GM04504 (cell line): ENCODE data around the gene MYO18A.

Source experiments
- DNase-seq: peaks from one replicate; pipeline ENCODE4 v3.0.0-alpha.2; 2012; ENCODE audit warnings: low read depth

MYO18A gene

DNA sequence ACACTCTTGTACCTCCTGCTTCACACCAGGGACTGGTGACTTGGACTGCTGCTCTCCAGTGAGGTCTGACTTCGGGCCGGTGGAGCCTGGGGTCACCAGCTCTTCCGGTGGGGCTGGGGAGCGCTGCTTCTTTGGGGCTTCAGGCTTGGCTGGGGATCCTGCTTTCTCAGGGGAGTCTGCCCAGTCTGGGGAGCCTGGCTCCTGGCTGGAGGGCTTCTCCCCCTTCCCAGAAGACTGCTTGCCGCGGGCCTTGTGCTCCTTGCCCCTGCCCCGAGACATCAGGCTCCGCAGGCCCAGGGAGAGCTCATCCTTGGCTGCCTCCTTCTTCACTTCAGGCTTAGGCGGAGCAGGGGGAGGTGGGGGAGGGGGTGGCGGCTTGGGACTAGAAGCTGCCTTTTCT, 52.4 kb downstream of the MYO18A start:
- no peak for DNase-seq

DNA sequence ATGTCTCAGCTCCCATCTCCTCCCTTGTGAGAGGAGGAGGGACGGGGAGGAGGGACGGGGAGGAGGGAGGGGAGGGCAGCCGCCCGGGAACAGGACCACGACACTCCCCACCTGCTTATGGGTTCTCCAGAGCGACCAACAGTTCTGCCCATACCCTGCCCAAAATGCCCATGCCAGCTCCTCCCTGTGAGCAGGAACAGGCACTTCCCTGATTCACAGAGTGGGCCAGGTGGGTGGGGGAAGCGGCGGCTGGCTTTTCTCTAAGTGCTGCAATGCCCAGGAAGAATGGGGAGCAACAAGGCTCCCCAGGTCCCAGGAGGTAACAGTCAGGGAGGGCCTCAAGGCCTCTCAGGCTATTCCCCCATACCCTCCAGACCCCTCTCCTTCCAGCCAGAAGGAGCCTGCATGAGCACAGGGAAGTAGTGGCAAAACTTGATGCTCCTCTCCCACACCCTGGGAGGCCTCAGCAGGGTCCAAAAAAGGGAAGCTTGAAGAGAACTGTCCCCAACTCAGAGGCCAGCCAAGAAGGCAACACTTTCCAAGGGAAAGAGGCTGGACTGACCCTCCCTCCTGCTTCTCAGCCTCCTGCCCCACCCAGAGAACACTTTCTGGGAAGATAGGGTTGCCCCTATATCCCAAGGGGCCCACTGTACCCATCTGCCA, 53.8 kb downstream of the MYO18A start:
- no peak for DNase-seq

DNA sequence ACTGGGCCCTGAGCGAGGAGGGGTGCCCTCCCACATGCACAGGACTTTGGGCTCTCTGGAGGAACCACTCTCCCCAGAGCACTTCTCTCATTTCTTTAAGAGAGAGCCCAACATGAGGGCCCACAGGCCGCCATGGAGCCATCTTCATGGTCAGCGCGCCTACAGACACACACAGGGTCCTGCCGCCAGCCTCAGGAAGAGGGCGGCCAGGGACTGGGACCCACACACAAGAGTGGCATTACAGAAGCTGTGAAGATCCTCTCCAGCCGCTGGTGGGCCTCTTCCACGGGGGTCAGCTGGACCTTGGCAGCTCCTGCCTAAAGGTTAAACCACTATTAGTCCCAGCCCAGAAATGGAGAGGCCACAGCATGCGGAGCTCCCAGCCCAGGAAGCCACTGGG, 54.5 kb downstream of the MYO18A start:
- no peak for DNase-seq

DNA sequence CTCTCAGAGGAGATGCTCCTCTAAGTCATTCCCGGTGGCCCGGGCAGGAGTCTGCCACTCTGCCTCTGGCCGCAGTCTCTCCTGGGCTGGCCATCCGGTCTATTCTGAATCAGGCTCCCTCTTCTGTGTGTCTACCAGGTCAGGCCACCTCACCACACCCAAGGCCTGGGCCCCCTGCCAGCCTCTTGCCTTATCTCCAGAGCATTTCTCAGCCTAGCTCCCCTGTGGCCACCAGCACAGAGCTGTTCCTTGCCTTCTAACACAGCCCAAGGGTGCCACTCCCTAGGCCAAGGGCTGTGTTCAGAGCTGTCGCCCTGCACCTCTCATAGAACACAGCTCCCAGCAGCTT, 55.3 kb downstream of the MYO18A start:
- DNase-seq, result no peak

DNA sequence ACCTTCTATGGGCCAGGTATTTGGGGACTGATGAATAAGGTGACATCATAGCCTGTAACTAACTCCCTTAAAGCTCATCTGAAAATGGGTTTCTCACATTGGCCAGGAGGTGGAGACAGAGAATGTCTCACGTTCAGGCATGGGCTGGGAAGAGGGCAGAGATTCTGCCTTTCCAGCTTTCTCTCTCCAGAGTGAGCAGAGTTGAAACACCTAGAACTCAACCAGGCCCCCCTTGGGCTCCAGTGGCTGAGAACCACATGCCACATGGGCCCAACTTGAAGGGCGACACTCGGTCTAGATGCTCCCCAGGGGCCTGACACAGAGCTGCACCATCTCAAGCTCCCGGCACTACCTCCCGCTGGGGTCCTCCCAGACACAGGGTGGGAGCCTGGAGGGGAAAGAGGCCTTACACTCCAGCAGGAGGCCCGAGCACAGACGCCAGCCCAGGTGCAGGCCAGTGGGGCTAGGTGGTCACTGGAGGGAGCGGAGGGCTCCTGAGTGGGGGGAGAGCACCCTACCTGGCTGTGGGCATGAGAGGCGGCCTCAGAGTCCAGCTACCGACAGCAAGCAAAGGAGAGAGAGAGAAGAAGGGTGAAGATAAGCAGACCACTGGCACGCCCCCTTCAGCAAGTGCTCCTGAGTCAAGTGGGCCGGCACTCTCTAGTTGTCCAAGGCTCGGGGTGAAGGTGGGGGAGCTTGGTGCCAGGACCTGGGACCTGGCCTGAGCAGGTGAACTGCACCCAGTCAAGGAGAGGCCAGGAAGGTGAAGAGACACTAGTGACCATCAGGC, 55.9 kb downstream of the MYO18A start:
- peak; percentile 65 for DNase-seq

DNA sequence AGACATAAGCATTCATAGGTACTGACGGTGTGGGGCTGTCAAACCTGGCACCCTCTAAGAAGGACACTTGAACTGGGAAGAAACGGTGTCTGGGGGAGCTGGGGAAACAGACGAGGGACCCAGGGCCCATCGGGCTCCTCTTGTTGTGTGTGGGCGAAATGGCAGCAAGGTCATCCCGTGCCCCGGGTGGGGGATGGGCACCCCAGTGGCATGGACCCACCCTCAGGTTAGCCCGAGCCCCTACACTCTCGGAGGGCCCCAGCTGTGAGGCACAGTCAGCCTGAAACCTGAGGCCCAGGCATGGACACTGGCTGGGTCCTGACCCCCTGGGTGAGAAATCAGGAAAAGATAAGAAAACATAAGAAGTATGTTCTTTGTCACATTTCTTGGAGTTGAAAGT, 57.1 kb downstream of the MYO18A start:
- DNase-seq, result no peak

DNA sequence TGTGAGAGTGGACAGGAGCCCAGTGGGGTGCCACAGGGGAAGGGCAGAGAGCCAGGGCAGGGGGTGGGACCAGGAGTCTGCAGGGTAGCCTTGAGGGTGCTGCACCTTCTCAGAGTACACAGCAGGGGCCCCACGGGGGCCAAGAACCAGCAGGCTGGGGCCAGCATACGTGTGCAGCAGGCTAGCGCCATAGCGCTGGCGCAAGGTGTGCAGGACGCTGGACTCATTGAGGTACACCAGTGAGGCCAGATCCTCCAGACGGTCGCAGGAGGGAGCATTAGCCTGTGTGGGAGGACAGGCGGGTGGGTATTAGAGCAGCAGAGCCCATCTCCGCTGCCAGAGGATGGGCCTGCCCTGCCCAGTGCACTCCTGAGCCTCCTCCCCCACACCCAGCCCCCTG, 58.8 kb downstream of the MYO18A start:
- no peak for DNase-seq

DNA sequence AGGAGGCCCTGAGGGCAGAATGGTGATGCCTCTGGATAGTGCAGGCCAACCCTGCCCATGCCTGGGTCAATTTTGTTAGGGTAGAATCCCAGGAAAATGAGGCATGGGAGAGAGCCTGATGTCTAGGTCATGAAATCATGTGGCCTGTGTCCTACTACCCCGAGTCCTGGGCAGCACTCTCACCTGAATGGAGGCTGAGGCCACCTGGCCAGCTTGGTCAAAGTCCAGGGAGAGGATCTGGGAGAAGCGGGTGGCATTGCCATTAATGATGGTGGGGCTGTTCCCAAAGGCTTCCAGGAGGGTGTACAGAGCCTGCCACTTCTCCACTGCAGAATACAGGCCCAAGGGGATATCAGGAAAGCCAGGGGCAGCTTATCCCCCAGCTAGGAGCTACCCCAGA, 59.8 kb downstream of the MYO18A start:
- no peak for DNase-seq

DNA sequence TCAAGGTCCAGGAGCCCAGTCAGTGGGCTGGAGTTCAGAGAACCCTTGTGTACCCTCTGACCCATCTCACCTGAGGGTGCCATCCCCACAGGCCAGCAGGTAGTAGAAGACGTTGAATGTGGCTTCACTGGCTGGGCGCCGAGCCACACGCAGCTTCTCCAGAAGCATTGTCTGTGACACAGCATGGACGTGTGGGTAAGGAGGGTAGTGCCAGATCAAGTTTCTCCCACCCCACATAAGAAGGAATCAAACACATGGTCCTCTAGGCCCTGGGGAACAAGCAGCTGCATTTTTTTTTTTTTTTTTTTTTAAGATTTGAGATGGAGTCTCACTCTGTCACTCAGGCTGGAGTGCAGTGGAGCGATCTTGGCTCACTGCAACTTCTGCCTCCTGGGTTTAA, 60.9 kb downstream of the MYO18A start:
- no peak for DNase-seq

DNA sequence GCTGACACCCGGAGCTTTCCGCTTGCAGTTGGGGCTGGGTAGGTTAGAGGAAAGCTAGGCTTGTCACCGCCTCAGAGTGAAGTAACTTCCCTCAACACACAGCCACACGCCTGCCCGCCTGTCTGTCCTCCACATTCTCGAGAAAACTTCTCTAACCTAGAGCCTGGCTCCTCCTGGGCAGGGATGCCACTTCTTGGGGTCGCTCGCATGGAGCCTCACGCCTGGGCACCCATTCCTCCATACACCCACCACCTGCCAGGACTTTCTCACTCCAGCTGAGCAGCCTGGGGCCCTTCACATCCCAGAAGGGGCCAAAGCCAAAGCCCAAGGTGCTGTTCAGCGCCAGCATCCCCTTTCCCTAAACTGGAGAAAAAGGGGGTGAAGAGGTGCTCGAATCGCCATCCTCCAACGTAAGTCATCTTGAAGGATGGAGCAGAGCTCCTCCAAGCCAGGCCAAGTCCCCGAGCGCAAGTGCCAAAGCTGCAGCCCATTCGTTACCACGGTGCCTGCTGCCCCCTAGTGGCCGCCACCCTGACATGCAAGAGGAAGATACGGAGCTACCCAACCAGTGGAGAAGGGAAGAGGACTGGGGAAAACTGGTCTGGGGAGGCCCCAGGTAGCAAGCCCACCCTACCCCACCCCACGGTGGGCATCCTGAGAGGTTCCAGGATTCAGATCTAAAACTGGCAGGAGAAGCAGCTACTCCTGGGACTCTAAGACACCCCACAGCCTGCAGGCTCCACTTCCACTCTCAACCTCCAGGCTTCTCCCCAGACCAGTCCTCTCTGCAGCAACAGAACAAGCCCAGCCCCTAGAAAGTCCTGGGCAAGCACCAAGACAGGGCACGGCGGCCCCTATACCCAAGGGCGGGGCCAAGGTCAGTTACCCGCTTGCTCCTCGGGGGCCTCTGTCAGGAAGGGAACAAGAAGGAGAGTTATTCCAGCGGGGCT, 63.1 kb downstream of the MYO18A start:
- DNase-seq, result no peak

DNA sequence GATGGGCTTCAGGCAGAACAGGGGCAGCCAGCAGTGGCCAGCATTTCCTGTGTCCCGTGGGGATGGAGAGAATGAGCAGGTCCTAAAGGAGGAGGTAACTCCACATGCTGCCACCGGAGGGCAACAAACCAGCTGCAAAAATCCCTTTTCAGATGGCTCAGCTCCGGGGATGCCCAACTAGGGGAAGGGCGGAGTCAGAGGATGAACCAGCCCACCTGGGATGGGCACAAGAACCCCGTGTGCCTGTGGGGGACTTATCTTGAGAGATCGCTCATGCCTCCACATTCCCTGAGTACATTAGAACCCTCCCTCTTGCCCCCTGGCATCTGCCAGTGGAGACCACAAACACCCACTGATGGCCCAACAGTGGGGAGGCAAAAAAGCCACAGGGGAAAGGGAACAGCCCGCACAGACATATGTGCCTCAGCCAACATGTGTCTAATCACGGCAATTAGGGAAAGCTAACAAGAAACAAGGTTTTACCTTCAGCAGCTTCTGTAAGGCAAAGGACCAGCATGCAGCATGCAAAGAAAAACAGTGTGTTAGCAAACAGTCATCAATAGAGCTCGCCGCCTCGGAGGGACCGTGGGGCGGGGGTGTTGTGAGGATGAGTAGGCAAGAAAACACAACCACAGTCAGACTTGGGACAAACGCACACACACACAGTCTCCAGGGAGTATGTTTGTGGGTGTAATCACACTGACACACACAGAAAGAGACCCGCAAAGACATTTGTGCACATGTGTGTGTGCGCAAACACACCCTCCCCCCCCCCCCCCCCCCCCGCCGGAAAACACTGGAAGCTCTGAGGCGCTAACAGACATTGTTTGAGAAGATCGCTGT, 64.0 kb downstream of the MYO18A start:
- DNase-seq, result no peak

DNA sequence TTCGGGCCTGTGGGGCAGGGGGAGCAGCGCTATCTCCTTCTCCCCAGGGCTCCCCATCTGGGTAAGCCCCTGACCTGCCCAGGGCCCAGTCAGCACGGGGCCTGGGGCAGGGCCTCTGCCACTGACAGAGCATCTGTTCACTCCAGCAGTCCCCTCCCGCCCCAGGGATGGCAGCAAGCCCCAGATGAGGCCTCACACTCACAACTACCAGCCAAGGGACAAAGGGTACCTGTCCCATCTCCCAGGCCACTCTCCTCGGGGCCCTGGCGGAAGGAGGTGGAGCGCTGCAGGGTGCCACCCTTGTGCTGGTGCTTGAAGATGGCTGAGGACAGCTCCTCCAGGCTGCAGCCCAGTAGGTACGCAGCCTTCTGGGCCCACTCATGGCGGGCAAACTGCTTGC, 64.8 kb downstream of the MYO18A start:
- DNase-seq, result no peak

DNA sequence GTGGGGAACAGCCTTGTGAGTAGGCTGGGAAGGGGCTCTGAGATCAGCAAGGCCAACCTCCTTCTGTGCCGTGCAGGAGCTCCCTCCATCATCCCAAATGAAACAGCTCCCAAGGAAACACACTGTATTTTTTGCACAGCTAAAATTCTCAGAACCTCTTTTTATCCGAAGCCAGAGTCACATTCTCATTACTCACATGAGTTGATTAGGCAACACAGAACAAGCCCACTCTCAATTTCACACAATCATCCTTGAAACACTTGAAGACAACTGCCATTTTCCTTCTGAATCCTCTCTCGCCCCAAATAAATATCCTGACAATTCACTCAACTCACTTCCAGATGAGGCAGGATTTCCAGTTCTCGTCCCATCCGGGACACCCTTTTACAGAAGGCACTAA, 66.1 kb downstream of the MYO18A start:
- DNase-seq, result no peak

DNA sequence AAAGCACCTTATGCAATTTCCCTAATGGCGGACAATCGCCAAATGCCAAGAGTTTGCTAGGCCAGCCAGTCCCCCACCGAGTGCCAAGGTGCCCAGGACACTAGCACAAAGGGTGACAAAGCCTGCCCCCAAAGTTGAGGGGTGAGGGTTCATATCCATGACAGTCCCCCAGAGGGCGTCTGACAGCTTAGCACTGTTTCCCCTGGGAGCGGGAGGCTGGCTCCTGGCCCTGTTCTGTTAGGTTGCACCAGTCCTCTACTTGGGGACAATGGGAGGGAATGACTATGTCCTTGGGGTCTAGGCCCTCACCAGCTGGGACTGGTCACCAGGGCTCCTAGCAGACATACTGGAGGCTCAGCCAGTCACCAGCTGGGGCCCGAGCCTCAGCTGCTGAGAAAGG, 66.9 kb downstream of the MYO18A start:
- DNase-seq, result no peak

DNA sequence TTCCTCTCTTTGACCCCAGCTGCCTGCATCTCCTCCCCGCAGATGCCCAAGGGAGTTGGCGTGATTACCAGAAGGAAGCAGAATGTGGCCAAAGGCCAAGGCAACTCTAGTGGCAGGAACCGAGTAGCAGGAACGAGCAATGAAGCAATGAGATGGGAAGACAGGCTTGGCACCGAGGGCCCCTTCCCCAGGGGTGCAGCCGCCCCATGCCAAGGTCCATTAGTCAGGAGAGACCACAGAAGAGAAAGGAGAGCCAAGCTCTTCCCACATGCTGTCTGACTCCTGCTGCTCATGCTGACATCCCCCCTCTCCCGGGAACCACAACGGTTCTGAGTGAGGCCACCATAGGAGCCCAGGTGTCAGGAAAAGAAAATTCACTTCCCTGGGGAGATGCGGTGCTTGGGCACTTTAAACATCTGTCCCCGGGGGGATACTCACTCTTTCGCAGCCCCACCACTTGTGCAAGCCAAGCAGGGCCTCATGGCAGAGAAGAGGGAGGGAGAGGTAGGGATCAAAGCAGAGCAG, 67.4 kb downstream of the MYO18A start:
- no peak for DNase-seq

DNA sequence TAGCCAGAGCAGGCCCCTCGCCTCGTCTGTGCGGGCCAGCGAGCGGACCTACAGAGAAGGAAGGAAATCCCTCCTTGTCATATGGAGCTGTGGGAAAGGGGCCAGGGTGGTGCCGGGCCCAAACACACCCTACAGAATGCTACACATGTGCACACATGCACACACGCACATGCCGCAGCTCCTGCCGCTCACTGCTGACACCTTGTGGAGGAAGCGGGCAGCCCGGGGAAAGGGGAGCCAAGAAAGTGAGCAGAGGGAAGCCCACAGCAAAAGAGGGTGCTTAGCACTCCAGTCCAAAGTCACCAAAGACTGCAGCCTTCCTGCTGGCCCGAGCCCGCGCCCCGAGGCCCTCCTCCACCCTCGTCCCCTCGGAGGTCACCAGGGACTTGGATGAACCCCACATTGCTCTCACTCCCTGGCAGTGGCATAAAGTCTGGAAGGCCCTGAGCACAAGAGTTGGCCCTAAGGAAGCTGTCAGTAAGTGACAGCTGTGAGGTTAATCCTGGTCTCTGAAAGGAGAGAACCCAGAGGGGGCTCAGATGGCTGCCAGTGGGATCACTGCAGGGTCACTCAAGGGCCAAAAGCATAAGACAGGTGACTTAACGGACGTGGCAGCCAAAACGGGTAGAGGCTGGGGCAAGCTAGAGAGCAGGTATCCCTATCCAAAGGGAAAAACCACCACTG, 68.2 kb downstream of the MYO18A start:
- no peak for DNase-seq

DNA sequence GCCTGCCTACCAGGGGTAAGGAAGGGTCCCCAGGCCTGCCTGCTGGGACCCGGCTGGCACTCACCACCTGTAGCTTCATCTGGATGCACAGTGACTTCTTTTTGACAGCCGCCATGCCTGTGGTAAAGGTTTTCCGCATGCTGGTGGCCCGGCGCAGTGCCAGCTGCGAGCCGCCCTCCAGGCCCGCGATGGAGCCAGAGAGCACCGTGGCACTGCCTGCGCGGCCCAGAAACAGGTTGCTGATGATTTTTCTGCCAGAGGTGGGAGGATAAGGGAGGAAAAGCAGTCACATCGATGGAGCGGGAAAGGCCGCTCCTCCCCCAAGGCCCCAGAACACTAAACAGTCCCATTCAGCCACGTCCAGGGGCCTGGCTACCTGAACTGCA, 69.8 kb downstream of the MYO18A start:
- no peak for DNase-seq

DNA sequence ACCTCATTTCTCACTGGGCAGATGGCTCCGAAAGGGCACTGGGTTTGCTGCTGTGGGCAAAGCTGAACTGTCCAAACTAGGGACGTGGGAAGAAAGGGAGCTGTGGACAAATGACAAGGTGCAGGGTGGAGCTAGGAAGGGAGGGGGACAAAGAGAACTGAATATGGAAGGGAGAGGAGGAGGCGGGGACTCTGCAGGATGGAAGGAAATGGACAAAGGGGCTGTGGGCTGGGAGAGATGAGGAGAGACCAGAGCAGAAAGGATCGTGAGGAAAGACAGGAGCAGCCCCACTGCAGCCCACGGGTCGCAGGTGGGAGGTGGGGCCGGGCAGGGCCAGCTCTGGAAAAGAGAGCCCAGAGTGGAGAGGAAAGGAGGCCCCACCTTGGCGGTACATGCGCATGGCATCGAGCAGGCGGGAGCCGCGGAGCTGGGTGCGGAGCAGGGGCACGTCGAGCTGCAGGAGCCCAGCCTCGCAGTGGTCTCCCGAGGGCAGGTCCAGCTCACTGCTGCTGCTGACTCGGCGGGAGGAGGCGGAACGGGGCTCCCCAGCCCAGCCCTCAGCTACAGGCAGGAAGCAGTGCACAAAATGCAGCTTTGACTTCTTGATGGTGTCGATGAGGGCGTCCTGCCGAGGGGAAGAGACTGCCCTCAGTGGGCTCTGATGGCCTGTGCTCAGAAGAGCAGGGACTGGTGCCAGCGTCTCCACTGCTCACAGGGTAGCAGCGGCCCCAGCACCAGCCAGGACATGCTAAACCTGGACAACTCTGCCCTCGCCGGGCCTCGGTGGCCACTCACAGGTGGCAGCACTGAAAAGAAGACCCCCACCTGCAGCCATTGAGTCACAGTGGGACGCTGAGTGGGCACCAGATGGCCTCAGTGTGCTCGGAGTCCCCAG, 70.5 kb downstream of the MYO18A start:
- no peak for DNase-seq

DNA sequence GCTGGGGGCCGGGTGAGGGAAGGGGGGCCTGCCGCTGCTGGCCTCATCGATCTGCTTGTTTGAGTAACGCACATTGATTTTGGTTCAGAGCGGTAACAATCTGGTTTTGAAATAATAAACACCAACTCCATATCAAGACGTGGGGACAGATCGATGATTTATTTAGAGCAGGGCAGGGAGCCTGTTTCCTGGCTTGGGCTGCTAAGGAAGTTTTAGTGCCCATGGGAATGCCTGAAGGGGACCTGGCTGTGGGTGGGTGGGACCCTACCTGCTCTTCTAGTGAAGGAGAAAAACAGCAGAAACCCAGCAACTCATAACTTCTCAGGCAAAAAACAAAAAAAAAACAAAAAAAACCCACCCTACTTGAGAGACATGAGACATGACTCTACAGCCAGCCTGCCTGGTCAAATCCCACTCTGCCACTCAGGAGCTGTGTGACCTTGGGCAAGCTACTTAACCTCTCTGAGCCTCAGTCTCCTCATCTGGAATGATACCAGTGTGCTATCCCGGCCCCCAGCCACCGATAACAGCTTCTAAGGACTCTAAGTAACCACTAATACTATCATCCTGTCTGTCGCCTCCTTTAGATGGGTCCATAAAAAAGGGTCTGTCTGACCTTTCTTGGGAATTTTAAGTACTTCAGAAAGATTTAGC, 71.2 kb downstream of the MYO18A start:
- no peak for DNase-seq
